ENCODE data around the gene AGAP4. TPM values are rescaled to one million over a fixed set of nuclear protein-coding genes. Genes with fewer than 3 reads are reported as not detected.
"Not testable (repeated sequence)": the region's sequence is repeated elsewhere in the genome, so short reads cannot be mapped to it uniquely, and the experiment has no call there.

AGAP4 gene
- total and polyA plus RNA-seq, 2 of the 8 experiments (the other 6 are each of a cell fraction or from before 2014, with no cell fraction given): 13.5 to 13.9 TPM

DNA sequence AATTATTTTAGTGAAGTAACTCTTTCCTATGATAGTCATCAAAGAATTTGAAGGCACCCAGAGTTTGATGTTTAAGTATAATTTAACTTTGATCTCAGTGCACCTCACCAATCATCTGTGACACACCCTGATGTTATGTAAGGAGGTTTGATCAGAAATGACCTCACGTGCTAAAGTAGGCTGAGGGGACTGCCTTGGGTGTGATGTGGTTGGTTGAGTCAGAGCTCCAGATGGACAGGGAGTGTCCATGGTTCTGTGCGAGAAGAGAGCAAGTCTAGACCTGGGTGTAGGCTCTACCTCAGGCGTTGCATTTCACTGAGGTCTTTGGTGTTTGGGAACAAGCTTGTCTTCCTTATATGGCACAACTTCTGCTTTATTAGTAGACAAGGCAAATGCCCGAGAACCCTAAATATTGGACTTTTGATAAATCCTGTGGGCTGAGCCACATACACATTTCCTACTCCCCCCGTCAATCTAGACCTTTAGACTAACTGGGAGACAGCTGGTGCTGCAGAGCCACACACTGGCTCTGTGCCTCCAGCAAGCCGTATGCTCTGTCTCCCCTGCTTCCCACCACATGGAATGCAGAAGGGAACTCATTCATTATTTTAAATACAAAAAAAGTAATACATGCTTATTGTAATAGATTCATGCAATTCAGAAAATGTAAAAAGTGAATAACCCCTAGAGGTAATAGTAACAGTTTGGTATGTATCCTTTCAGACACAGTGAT, 56.4 kb downstream of the AGAP4 start:
- H3K79me1 ChIP-seq (ENCODE audit: low read depth, low read length); H3K36me3 ChIP-seq (ENCODE audit: control insufficient read depth in 2 of 4, insufficient read depth in 4 of 4, low read length in 3 of 4); H3K18ac ChIP-seq (ENCODE audit: extremely low read depth, low read length); H3K9me3 ChIP-seq (ENCODE audit: insufficient read depth in 2 of 2, low read depth in 1 of 2, low read length in 1 of 2); H3K79me2 ChIP-seq (ENCODE audit: control insufficient read depth in 1 of 2, insufficient read depth in 2 of 2, low read length in 2 of 2); H3K9ac ChIP-seq (replicated peaks in 1 of 4; ENCODE audit: extremely low read depth in 1 of 4, low read depth in 3 of 4, low read length in 3 of 4); H4K8ac ChIP-seq (ENCODE audit: extremely low read depth, insufficient read depth, low read length); CTCF ChIA-PET (ENCODE audit: partially characterized antibody); H3K27me3 ChIP-seq (replicated peaks in 1 of 4; ENCODE audit: control insufficient read depth in 3 of 4, extremely low read depth in 1 of 4, insufficient read depth in 3 of 4, low read length in 3 of 4); H3K27ac ChIP-seq (ENCODE audit: low read depth, low read length); H2BK120ac ChIP-seq (replicated peaks; ENCODE audit: low read depth, low read length); H3K23ac ChIP-seq (ENCODE audit: insufficient read length); H4K91ac ChIP-seq (replicated peaks; ENCODE audit: insufficient read length, low read length); H3K14ac ChIP-seq (ENCODE audit: insufficient read length); H2AK5ac ChIP-seq (ENCODE audit: low read depth, low read length); H3K4me2 ChIP-seq (ENCODE audit: insufficient read depth in 1 of 2, low read depth in 2 of 2, low read length in 2 of 2); POLR2A ChIA-PET (ENCODE audit: partially characterized antibody); H4K20me1 ChIP-seq (replicated peaks in 1 of 2; ENCODE audit: control insufficient read depth in 1 of 2, insufficient read depth in 2 of 2, low read length in 2 of 2); DNase-seq (ENCODE audit: low read depth in 1 of 2, low spot score in 2 of 2); H4K5ac ChIP-seq (ENCODE audit: insufficient read length, low read depth, low read length); H2BK12ac ChIP-seq (ENCODE audit: low read depth, low read length); H3K23me2 ChIP-seq (ENCODE audit: low read depth, low read length); H3K4me1 ChIP-seq (replicated peaks in 1 of 4; ENCODE audit: control insufficient read depth in 3 of 4, insufficient read depth in 4 of 4, low read length in 3 of 4); H2BK15ac ChIP-seq (ENCODE audit: low read length); FAIRE-seq; H3K56ac ChIP-seq (replicated peaks; ENCODE audit: insufficient read length, low read depth, low read length); H2AFZ ChIP-seq (ENCODE audit: low read length); H2BK20ac ChIP-seq (ENCODE audit: low read length); H2BK5ac ChIP-seq (ENCODE audit: low read depth, low read length); H3K4ac ChIP-seq (replicated peaks; ENCODE audit: insufficient read length, low read depth, low read length); H3K4me3 ChIP-seq (ENCODE audit: extremely low read depth in 1 of 4, insufficient read depth in 2 of 4, low read depth in 3 of 4, low read length in 4 of 4): not testable (repeated sequence)
- WGBS, 2 experiments (ENCODE audit: extremely low coverage in 1 of 2, insufficient coverage in 1 of 2, insufficient read length in 1 of 2, insufficient replicate concordance in 2 of 2, low coverage in 1 of 2, low lambda C conversion rate in 2 of 2, missing lambda C conversion rate in 1 of 2): 92% methylated on average over 5 of the region's 6 CpGs; no CpG with 5 or more reads in 1 of the 2 experiments

DNA sequence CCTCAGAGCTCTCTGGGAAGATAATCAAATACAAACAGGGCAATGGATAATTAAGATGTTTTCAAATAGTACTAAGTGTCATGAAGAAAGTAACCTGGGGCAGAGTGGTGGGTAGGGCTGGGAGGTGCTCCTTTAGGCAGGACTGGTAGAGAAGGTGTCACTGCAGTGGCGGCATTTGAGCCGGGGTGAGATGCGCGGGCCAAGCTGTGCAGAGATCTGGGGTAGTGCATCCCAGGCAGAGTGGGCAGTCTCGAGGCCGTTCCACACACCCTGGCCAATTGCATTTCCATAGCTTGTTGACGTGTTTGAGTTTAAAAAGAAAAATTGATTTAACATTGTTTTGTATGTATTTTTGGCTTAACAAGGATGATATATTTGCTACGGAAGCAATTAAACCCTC, 57.3 kb downstream of the AGAP4 start:
- H3K27ac ChIP-seq (ENCODE audit: low read depth, low read length); H2BK15ac ChIP-seq (ENCODE audit: low read length); H3K36me3 ChIP-seq (ENCODE audit: control insufficient read depth in 2 of 4, insufficient read depth in 4 of 4, low read length in 3 of 4); H3K79me1 ChIP-seq (ENCODE audit: low read depth, low read length); H3K27me3 ChIP-seq (replicated peaks in 1 of 4; ENCODE audit: control insufficient read depth in 3 of 4, extremely low read depth in 1 of 4, insufficient read depth in 3 of 4, low read length in 3 of 4); CTCF ChIA-PET (ENCODE audit: partially characterized antibody); H2BK20ac ChIP-seq (ENCODE audit: low read length); H2BK120ac ChIP-seq (replicated peaks; ENCODE audit: low read depth, low read length); H2BK12ac ChIP-seq (ENCODE audit: low read depth, low read length); H4K91ac ChIP-seq (replicated peaks; ENCODE audit: insufficient read length, low read length); H2AFZ ChIP-seq (ENCODE audit: low read length); DNase-seq (ENCODE audit: low read depth in 1 of 2, low spot score in 2 of 2); H3K9ac ChIP-seq (replicated peaks in 1 of 4; ENCODE audit: extremely low read depth in 1 of 4, low read depth in 3 of 4, low read length in 3 of 4); H3K4me3 ChIP-seq (ENCODE audit: extremely low read depth in 1 of 4, insufficient read depth in 2 of 4, low read depth in 3 of 4, low read length in 4 of 4); H3K4ac ChIP-seq (replicated peaks; ENCODE audit: insufficient read length, low read depth, low read length); H3K23me2 ChIP-seq (ENCODE audit: low read depth, low read length); H4K5ac ChIP-seq (ENCODE audit: insufficient read length, low read depth, low read length); H3K79me2 ChIP-seq (ENCODE audit: control insufficient read depth in 1 of 2, insufficient read depth in 2 of 2, low read length in 2 of 2); H3K4me2 ChIP-seq (ENCODE audit: insufficient read depth in 1 of 2, low read depth in 2 of 2, low read length in 2 of 2); H2BK5ac ChIP-seq (ENCODE audit: low read depth, low read length); FAIRE-seq; H4K8ac ChIP-seq (ENCODE audit: extremely low read depth, insufficient read depth, low read length); H3K14ac ChIP-seq (ENCODE audit: insufficient read length); POLR2A ChIA-PET (ENCODE audit: partially characterized antibody); H3K4me1 ChIP-seq (replicated peaks in 1 of 4; ENCODE audit: control insufficient read depth in 3 of 4, insufficient read depth in 4 of 4, low read length in 3 of 4); H3K23ac ChIP-seq (ENCODE audit: insufficient read length); H2AK5ac ChIP-seq (ENCODE audit: low read depth, low read length); H3K9me3 ChIP-seq (ENCODE audit: insufficient read depth in 2 of 2, low read depth in 1 of 2, low read length in 1 of 2); H3K56ac ChIP-seq (replicated peaks; ENCODE audit: insufficient read length, low read depth, low read length); H3K18ac ChIP-seq (ENCODE audit: extremely low read depth, low read length); H4K20me1 ChIP-seq (replicated peaks in 1 of 2; ENCODE audit: control insufficient read depth in 1 of 2, insufficient read depth in 2 of 2, low read length in 2 of 2): not testable (repeated sequence)
- 87% methylated on average over 8 of the region's 8 CpGs; no CpG with 5 or more reads in 1 of the 2 experiments for WGBS, 2 experiments (ENCODE audit: extremely low coverage in 1 of 2, insufficient coverage in 1 of 2, insufficient read length in 1 of 2, insufficient replicate concordance in 2 of 2, low coverage in 1 of 2, low lambda C conversion rate in 2 of 2, missing lambda C conversion rate in 1 of 2)

All from H1 (cell line).